Measurements from ENCODE around the gene CAMKMT. TPM values are rescaled to one million over a fixed set of nuclear protein-coding genes. Genes with fewer than 3 reads are reported as not detected.

The CAMKMT gene
- total and polyA plus RNA-seq, 9 of the 15 experiments (the other 6 are each of a cell fraction or from before 2014, with no cell fraction given): 1.6 to 15.3 (median 7.4) TPM

DNA sequence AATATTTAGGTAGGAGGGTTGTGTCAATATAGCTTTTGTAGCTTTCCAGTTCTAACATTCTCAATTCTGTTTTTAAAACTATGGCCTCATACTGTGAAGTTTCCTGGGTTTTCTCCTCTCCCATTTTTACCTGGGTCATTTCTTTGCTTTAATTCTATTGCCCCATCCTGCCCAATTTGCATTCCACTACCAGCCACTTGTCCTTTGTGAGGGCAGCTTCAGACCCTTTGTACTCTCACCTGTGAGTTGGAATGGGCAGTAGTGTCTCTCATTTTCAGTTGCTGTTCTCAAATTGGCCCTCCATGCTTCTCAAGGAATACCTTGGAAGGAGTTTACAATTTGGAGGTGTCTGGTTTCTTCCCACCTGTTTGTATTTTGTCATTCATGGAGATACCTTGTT, 108.4 kb downstream of the CAMKMT start:
- Histone ChIP-seq H3K9ac (ENCODE audit: insufficient read depth in 1 of 2, low read depth in 2 of 2, low read length in 2 of 2) (no peak overlapping the region), H3K9me1 (ENCODE audit: control insufficient read depth, insufficient read depth, low read length) (no peaks in the 10 kb centered on the region), H2AFZ (ENCODE audit: low read depth, low read length) (no peak overlapping the region), H3K9me3 (replicated peaks; ENCODE audit: control insufficient read depth, insufficient read depth, low read depth, low read length) (no peaks in the 10 kb centered on the region), H3K36me3 (ENCODE audit: control insufficient read depth, insufficient read depth, low read length) (no peaks in the 10 kb centered on the region), H3K27ac (ENCODE audit: extremely low read depth, low read depth, low read length) (no peak overlapping the region), H3K4me3 (no peak overlapping the region), H3K4me1 (replicated peaks in 1 of 2; ENCODE audit: control insufficient read depth in 2 of 2, insufficient read depth in 2 of 2, low read length in 2 of 2) (no peaks in the 10 kb centered on the region), H4K20me1 (replicated peaks; ENCODE audit: control insufficient read depth, insufficient read depth, low read length) (no peaks in the 10 kb centered on the region), H3K79me2 (ENCODE audit: control insufficient read depth, insufficient read depth, low read length) (no peaks in the 10 kb centered on the region), H3K27me3 (ENCODE audit: control insufficient read depth in 2 of 2, insufficient read depth in 2 of 2, low read length in 2 of 2) (no peaks in the 10 kb centered on the region), H3K4me2 (ENCODE audit: insufficient read depth, low read length) (no peak overlapping the region)
- DNase-seq (ENCODE audit: extremely low read depth in 1 of 4, low spot score in 3 of 4) (no peak), ATAC-seq (no peak), FAIRE-seq (no peak)
- POLR2A ChIA-PET: no interaction called here
- in situ Hi-C loops (cut with MboI) (no loop called here), intact Hi-C loops (cut with micrococcal nuclease) (loop anchor here (10.0 kb wide), 1 partner anchor 605 kb away; no protein-coding TSS in a partner anchor)
- BruUV-seq (replicated peaks): no TSS peak
- CTCF ChIA-PET (ENCODE audit: low intra/inter-chr PET ratio): no interaction called here
- TF ChIP-seq ZNF316 (IDR thresholded peaks at IDR 0.05): no peak
- TF ChIP-seq U2AF2 (optimal IDR thresholded peaks at IDR 0.05; ENCODE audit: low read depth, low read length): no peak
- TF ChIP-seq, protein P1, sequence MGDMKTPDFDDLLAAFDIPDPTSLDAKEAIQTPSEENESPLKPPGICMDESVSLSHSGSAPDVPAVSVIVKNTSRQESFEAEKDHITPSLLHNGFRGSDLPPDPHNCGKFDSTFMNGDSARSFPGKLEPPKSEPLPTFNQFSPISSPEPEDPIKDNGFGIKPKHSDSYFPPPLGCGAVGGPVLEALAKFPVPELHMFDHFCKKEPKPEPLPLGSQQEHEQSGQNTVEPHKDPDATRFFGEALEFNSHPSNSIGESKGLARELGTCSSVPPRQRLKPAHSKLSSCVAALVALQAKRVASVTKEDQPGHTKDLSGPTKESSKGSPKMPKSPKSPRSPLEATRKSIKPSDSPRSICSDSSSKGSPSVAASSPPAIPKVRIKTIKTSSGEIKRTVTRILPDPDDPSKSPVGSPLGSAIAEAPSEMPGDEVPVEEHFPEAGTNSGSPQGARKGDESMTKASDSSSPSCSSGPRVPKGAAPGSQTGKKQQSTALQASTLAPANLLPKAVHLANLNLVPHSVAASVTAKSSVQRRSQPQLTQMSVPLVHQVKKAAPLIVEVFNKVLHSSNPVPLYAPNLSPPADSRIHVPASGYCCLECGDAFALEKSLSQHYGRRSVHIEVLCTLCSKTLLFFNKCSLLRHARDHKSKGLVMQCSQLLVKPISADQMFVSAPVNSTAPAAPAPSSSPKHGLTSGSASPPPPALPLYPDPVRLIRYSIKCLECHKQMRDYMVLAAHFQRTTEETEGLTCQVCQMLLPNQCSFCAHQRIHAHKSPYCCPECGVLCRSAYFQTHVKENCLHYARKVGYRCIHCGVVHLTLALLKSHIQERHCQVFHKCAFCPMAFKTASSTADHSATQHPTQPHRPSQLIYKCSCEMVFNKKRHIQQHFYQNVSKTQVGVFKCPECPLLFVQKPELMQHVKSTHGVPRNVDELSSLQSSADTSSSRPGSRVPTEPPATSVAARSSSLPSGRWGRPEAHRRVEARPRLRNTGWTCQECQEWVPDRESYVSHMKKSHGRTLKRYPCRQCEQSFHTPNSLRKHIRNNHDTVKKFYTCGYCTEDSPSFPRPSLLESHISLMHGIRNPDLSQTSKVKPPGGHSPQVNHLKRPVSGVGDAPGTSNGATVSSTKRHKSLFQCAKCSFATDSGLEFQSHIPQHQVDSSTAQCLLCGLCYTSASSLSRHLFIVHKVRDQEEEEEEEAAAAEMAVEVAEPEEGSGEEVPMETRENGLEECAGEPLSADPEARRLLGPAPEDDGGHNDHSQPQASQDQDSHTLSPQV (IDR thresholded peaks at IDR 0.05): no peak
- TF ChIP-seq KAT8 (IDR thresholded peaks at IDR 0.05; ENCODE audit: low read depth): no peak
- no peak for TF ChIP-seq STAT5A (IDR thresholded peaks at IDR 0.05; ENCODE audit: borderline replicate concordance, low read length)
- no peak for TF ChIP-seq USF2 (CRISPR knock-in tag; IDR thresholded peaks at IDR 0.05)
- no peak for TF ChIP-seq ZNF431 (CRISPR knock-in tag; IDR thresholded peaks at IDR 0.05)
- TF ChIP-seq TCF3 (CRISPR knock-in tag; IDR thresholded peaks at IDR 0.05): no peak
- TF ChIP-seq ZNF134 (CRISPR knock-in tag; conservative IDR thresholded peaks at IDR 0.05): no peak
- no peak for TF ChIP-seq SRSF1 (IDR thresholded peaks at IDR 0.05; ENCODE audit: low read depth, low read length)
- TF ChIP-seq SMARCE1 (IDR thresholded peaks at IDR 0.05): no peak
- TF ChIP-seq JUND (IDR thresholded peaks at IDR 0.05; ENCODE audit: borderline replicate concordance, low read depth, low read length): no peak
- no peak for TF ChIP-seq JUND (tag; IDR thresholded peaks at IDR 0.05; ENCODE audit: borderline replicate concordance, low read depth, low read length)
- TF ChIP-seq ZNF655 (CRISPR knock-in tag; IDR thresholded peaks at IDR 0.05): no peak
- TF ChIP-seq ZNF778 (CRISPR knock-in tag; IDR thresholded peaks at IDR 0.05): no peak
- no peak for TF ChIP-seq SLC30A9 (CRISPR knock-in tag; IDR thresholded peaks at IDR 0.05)
- no peak for TF ChIP-seq E2F6 (IDR thresholded peaks at IDR 0.05; ENCODE audit: borderline replicate concordance in 1 of 2, extremely low read depth in 1 of 2, insufficient read depth in 1 of 2, insufficient read length in 1 of 2, low read depth in 1 of 2, low read length in 1 of 2, poor library complexity in 1 of 2, severe bottlenecking in 1 of 2)
